HG03045 (cell line): Measurements from ENCODE around the gene DNAH10.

Experiments used
- ATAC-seq: cut with Tn5 transposase; IDR thresholded peaks from one replicate; pipeline ENCODE4 v1.9.1; 2021; ENCODE audit warnings: mild to moderate bottlenecking, moderate library complexity; ENCODE audit not compliant: unreplicated experiment

DNAH10 gene

DNA sequence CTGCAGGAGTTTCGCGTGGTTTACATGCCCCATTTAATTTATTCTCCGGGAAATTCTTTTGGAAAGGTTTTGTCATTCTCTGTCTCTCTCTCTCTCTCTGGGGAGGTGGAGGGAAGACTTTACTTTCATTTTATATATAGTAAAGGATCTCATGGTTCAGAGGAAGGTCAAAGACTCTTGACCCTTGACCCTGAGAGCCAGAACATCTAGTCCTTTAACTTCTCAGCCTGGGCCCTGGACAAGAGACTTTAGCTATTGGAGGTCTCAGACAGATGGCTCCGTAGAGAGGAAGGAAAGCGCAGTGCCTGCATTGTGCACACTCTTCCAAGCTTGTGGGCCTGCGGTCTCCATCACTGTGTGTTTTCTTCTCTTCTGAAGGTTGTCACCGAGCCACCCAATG lies 166.8 kb downstream of the DNAH10 start:
- no peak for ATAC-seq

DNA sequence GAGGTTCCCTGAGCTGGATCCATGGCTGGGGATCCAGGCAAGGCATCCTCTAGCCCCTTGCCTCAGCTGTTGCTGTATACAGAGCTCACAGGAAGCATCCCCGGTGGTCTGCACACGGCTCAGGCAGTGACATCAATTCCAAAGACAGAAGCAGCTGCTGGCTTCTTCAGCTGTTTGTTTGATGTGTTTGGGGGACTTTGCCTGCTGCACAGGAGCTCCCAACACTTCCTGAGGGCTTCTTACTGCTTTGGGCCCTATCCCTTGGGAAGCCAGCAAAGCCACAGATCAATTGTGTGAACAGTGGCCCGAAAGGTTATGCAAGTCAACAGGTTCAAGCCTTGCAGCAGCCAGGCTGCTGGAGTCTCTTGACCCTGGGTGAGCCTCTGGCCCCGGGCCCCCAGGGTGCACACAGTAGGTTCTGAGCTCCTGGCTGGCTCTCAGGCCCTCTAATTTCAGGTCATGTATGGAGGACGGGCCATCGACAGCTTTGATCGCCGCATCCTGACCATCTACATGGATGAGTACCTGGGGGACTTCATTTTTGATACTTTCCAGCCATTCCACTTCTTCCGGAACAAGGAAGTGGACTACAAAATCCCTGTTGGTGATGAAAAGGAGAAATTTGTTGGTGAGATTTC lies 168.0 kb downstream of the DNAH10 start:
- ATAC-seq: no peak

DNA sequence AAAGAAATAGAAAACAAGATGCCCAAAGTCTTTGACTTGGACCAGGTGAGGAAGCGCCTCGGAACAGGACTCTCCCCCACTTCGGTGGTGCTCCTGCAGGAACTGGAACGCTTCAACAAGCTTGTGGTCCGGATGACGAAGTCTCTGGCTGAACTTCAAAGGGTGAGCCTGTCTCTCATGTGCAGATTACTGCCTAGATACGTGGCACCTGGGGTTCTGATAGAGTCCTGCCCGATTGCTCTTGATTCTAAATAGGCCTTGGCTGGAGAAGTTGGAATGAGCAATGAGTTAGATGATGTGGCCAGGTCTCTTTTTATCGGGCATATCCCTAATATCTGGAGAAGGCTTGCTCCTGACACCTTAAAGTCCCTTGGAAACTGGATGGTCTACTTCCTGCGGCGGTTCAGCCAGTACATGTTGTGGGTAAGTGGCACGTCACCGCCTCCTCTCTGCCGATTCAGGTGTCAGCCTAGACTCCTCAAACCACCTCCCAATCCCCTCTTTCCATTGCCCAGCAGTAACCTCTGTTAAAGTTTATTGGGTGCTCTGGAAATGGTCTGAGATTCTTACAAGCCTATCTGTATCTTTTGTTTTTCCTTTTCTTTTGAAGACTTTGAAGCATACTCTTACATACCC lies 169.7 kb downstream of the DNAH10 start:
- ATAC-seq: no peak

DNA sequence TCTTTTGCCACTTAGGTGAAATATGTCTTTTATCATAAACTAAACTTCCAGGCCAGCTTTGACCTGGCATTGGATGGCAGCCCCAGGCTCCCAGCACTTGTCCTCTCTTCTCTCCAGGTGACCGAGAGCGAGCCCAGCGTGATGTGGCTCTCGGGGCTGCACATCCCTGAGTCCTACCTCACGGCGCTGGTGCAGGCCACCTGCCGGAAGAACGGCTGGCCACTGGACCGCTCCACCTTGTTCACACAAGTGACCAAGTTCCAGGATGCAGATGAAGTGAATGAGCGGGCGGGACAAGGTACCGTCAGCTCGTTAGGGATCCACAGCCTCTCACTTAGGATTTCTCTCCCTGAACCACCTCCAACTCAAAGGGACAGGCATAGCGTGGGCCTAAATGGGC lies 171.1 kb downstream of the DNAH10 start:
- ATAC-seq: no peak

DNA sequence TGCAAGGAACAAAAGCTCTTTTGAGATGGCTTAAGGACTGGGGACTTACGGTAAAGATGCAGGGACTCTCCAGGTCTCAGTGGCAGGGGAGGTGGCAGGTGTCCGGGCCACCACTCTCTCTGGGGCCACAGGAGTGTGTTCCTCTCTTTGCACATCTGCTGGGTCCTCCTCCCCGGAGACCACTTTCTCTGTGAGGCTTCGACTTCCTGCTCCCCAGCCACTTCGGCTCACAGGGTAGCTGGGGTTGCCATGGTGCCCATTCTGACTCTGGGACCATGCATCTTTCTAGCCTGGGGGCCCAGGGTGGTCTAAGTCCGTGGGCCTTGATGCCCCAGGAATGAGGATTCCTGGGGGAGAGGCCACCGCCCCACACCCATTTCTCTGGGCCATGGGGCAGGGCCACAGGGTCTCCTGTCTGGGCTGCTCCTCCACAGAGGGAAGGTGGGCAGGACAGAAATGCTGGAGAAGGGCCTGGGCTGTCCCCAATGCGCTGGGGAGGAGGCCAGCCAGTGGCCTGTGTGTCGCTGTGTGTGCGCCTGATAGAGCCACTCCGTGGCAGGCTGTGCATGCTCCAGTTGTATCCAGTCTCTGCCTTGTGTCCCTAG lies 172.0 kb downstream of the DNAH10 start:
- ATAC-seq: no peak

DNA sequence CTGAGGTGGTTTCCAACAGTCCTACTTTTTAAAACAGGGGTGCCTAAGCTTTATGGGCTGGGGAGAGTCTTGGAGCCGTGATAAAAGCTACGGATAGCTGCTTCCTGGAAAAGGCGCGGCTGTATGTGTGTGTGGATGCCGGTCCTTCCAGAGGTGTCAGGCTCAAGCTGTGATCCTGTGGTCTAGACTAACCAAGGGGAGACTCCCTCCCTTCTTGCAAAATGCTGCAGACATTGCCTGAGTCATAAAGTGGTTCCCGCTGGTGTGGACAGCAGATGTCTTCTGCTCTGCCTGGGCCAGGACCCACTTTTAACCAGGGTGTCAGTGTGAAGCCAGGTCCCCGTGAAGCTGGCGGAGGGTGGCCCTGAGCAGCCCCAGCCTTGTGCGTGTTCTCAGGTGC lies 172.7 kb downstream of the DNAH10 start:
- no peak for ATAC-seq

DNA sequence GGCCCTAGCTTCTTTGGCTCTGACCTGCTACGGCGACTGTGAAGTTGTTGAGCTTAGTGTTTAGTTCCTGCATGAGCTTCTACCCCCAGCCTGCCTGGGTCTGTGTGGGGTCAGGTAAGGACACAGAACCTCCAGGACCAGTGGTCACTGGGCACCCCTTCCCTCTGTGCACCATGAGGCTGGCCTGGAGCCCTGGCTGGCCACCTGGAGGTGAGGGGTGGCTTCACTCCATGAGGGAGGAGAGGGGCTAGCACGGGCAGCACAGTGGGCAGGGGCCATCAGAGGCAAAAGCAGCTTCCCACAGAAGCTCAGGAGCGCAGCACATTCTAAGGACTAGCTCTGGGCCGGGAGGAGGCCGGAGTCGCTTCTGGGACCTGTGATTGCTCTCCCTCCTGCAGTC lies 173.9 kb downstream of the DNAH10 start:
- ATAC-seq: no peak

DNA sequence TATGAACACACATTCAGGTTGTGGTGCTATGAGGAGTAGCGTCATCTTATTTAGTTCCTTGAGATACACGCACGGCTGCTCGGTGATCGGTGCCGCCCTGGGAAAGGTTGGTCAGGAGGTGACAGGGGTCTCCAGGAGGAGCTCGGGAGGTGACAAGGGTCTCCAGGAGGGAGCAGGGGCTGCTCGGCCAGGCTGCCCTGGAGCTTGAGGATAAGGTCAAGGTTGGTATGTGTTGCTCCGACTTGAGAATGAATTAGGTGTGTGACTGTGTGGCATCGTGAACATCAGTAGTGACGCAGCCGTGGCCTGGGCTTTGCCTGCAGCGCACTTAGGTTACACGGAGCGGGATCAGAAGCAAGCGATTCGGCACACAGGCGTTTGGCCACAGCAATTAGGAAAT lies 174.4 kb downstream of the DNAH10 start:
- no peak for ATAC-seq

DNA sequence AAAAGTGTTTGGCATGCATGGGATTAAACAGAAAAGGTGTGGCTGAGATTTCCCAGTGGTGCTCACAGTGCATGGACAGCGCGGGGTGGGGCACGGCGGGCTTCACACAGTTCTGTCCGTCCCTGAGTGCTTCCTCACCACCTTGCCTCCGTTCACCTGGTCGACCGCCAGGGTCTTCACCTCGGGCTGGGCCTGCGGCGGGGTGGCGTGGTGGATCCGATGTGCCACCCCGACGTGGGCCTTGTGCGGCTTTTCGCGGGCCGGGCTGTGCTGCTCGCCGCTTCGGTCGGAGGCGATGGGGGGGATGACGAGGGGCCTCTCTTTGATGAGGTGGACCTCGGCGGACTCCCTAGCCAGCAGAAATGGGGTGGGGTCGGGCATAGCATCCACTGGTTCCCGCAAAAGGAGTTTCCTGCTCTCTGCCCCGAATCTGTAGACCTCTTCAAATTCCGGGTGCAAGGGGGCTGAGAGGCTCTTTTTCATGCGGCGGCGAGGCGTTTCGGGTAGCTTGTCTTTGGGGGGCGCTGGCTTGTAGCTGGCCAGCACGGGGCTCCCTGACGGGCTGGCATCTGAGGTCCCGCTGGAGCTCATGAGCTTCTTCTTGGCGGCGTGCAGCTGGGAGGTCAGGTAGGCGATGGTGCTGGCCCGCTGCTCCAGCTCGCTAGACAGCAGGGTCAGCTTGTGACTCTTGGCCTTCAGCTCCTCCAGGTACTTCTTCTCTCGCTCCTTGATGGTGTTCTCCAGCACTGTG lies 175.0 kb downstream of the DNAH10 start:
- ATAC-seq: no peak

DNA sequence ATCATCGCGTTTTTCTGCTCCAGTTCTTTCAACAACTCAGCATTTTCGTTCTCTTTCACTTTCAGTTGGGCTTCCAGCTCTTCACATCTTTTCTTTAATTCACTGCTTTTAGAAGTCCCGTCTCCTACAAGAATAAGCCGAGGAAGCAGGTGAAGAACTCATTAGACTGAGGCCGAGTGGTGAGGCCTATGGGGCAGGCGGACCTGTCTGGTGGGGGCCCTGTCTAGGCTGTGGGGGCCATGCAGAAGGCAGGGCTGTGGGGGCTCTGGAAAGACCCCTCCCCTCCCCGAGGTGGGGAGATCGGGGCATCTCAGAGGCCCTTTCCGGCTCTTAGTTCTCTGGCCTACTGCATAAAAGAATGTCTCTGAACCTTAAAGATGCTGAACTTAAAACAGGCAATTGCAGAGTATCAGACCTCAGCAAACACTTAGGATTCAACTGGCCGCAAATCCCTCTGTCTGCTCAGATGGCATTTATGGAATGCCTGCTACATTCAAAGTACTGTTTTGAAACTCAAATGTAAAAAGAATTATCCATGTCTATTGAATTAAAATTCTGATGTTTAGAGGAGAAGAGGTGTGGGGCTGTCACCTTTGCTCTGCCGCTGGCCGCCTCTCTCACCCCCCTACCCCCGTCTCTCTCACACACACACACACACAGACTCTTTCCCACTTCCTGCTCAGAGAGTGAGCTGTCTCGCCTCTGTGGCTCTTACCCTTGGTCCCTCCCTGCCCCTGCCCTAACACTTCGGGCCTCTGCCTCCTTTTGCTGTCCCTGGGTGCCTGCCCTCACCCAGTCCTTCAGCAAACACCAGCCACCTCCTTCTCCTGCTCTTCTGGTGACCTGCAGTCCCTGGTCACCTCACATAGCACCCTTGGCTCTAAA lies 175.8 kb downstream of the DNAH10 start:
- ATAC-seq: no peak

DNA sequence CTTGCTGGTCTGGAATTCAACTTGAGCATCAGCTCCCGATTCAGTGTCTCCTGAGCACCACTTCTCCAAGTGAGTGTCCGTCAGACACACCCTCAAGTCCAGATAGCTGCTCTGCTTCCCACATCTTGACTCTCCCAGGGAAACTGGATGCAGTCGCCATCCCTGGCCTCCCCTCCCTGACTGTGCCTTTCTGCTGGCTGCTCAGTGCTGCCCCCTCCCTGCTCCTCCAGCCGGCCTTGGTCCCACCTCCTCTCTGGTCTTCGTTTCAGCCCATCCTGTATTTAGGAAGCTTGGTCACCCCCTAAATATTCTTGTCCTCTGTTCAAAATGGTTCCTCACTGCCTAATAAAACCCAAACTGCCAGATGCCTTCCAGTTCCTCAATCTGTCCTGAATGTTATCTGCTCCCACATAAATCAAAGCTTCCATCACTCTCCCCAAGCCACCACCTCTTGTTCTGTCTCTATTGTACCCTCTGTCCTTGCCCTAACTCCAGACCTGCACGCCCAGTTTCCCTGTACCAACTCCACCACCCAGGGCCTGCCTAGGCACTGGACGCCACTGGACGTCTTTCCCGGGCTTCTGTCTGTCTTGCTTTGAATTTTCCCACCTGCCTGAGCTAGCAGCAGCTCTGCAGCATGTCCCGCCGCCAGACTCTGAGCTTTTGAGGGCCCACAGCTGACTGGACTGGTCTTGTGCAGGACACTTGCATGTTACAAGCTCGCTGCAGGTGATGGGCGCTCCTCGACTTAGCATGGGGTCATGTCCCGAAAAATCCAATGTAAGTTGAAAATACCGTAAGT lies 176.8 kb downstream of the DNAH10 start:
- no peak for ATAC-seq

DNA sequence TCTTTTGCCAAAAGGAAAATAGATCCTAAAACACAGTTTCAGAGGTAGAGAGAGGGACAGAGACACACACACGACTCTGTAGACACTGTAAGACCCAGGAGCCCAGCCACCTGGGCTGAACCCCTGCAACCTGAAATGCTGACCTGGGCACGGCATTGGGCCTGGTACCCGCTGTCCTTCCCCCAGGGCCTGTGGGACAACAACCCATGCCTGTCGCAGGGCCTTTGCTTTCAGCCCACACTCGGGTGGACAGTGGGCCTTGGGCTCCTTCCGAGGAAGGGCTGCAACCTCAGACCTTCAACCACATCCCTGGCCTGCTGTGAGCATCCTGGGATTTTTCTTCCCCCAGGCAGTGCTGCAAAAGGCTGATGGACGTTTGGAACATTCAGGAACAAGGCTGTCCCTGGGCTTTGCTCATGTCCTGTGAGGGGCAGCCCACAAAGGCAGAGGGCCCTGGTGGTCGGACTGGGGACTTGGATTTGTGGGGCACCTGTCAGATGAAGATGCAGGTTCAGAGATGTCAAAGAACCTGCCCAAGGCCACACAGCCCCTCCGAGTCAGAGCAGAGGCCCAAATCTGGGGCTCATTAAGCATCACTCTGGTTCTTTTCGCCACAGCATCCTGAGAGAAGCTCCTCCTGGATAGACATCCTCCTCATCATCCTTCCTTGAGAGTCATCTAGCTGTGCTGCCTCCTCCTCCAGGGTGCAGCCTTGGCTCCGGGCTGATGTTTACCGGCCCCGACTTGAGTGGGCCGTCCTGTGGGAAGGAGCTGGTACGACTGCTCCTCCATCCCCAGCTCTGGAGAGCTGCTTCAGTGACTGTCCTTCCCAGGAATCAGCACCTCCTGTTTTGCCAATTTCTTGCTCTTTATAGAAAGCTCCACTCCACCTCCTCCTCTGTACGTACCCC lies 177.9 kb downstream of the DNAH10 start:
- ATAC-seq: no peak

DNA sequence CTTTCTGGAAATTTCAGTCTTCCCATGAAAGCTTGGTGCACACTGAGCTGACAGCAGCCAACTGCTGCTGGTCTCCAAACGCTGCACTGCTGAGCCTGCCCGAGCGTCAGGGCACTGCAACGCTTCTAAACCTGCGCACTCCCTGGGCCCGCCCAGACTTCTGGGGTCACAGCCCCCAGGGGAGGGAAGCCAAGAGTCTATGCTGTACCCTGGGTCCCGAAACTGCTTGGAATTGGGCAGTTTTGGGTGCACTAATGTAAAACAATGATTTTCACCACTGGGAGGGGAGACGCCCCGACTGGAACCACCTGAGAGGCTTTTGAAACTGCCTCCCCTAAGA lies 178.5 kb downstream of the DNAH10 start:
- ATAC-seq: no peak

DNA sequence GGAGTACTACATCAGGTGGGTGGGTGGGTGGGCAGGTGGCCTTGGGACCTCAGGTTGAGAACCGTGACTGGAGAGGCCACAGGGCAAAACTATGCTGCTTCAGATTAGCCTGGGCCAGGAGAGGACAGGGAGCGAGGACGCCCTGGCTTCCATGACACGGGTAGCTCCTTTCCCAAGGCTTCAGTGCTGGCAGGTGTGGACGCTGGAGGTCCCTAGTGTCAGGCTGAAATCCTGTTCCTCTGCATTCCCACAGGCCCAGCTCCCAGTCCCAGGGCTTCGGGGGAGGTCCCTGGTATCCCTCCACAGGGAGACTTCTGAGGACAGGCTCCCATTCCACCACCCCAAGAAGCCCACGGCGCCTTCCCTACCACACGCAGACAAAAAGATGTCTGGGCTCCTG lies 178.9 kb downstream of the DNAH10 start:
- ATAC-seq: no peak

DNA sequence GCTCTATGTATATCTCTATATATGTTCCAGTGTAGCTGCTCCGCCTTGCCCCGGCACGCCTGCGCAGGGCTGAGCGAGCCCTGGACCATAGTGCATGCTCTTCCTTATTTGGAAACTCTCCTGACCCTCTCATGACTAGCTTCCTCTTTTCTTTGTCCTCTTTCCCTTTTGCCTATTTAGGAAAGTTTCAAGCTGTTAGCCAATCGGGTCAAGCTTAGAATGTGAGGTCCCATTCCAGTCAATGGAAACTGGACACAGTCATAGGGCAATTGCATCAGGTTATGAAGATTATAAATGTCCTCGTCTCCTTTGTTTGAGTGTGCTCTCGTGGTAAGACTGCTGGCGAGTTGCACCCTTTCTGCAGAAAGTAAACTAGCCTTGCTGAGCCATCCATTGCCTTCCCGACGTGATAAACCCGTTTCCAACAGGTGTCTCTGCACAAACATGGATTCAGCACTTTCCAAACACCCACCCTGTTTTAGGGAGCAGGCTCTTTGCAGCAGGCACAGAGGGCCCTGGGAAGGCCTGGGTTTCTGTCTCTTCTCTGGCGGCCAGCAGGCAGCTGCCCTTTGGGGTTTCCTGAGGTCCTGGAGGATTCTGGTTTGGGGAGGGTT lies 179.6 kb downstream of the DNAH10 start:
- ATAC-seq: no peak

DNA sequence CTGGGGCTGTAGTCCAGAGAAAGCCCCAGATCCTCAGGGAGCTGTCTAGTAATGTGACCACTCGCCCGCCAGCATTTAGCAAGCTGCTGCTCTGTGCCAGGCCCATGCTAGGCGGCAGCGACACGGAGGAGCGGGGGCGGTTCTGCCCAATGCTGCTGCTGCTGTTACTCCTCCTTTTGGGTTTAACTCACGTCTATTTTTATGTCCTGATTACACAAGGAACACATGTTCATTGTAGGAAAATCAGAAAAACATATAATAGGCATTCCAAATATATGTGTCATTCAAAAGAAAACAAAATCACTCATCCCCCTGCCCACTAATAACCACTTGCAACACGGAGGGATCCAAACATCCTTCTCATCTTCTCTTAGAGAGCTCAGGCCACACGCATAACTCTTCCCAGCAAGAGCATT lies 180.1 kb downstream of the DNAH10 start:
- ATAC-seq: no peak

DNA sequence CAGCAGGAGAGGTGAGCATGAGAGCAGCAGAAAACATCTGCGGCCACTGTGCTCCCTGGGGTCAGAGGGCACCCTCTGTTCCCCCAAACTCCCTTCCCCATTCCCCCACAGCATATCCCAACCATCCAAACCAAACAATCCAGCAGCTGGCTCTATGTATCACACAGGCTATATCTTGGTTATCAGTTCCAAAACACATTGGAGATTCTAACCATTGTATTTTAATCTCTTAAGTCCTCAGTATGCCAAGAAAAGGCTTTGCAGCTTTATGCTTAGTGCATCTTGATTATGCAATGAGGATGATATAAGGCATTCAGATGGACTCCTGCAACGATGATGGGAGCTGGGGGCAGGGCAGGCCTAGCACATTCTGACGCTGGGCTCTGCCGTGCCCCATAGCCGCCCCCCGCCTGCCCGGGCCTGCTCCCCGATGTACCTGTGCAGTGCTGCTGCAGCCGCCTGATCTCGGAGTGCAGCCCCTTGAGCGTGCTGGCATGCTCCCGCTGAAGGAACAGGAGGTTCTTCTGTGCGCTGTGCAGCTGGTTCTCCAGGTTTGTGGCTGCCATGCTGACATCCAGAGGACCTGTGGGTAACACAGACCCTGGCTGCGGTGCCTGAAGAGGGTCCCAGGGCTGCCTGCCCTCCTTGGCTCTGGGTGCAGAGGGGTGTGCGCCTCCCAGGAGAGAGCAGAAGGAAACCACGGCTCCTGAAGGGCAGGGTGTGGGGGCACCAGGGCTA lies 181.0 kb downstream of the DNAH10 start:
- no peak for ATAC-seq

DNA sequence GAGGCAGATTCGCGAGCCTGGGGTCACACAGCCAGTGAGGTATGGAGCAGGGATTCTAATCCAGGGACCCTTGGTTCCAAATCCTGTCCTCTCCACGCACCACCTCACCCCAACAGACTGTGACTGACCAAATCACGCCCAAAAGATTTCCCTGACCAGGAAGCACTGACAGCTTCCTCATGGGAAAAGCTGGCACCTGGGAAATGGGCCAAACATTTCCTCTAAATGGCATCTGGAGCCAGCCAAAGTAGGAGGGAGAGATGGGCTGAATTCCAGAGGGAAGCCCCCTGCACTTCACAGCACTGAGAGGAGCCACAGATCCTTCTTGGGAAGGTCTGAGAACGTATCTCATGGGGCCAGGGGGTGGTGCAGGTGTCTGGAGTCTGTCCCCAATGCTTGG lies 181.7 kb downstream of the DNAH10 start:
- no peak for ATAC-seq
